GM21447 (cell line): ENCODE data around the gene CD40LG.

Experiments
- ATAC-seq: cut with Tn5 transposase; IDR thresholded peaks from one replicate; pipeline ENCODE4 v1.9.1; 2021; ENCODE audit not compliant: unreplicated experiment

The CD40LG gene

DNA sequence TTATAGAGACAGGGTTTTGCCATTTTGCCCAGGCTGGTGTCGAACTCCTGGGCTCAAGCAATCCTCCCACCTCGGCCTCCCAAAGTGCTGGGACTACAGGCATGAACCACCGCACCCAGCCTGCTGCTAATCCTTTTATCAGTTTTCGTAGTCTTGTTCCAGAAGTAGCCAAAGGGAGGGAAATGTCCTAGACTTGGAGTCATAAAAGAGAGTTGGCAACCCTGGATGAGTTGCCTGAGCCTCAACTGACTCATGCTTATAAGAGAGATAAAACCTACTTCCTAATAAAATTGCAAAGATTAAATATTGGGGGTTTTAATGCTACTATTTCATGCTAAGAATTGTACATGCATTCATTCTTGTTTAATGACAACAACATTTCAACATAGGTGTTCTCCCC is 44.3 kb downstream of the CD40LG start:
- ATAC-seq, result no peak

DNA sequence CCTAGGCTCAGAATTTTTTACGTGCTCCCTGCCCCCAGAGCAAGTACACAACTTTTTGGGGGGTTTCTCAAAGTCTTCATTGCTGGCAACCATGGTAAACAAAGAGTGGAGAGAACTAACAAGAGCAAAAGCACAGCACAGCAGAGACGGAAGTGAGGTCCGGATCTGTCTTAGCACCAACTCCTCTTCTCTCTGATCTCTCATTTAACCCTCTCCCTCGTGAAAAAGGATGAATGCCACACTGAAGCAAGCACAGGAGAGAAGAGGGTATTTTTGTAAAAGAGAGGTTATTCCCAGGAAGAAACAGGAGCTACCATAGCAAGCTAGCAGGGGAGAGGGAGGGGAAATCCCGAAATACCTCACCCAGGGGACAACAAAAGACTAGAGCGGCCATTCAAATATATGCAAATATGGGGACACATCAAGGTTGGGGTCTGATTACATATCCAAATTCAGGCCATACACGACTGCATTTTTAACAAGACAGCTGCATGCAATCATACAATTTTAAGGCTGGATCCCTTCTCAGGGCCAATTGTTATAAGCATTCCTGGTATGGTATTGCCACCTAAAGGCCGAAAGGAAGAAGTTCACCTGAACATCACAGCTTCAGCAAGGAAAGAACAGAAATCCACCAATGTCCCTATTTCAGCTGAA is 46.6 kb downstream of the CD40LG start:
- ATAC-seq, result peak; percentile 56

GRCh38 chrX:136697156-136697555 is 49.2 kb downstream of the CD40LG start:
- no peak for ATAC-seq

DNA sequence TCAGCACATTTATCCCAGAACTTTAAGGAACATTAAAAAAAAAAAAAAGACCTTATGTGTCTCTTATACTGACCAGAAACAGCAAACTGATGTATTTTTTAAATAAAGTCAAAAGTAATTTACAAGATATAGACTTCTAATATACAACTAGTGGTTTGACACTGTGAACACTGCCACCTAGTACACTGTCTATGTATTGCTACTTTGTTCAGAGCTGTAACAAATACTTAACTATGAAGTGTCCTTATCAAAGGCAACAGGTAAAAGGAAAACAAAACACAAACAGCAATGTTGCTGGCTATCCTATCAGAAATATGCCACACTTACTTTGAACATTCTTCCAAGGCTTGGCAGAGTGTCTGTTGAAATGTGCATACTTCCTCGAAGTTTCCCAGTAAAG is 60.4 kb downstream of the CD40LG start:
- ATAC-seq, result no peak
